ENCODE measurements around the gene MAPK10. TPM values are rescaled to one million over a fixed set of nuclear protein-coding genes. Genes with fewer than 3 reads are reported as not detected.

The MAPK10 gene
- polyA plus RNA-seq, 3 donors: 0.36 TPM; not detected in 2

GRCh38 chr4:86247906-86248305, 111.9 kb downstream of the MAPK10 start:
- Histone ChIP-seq H3K27me3 (ENCODE audit: control insufficient read depth in 2 of 2, insufficient read depth in 2 of 2, low read length in 2 of 2) (no peaks in the 10 kb centered on the region), H2AFZ (ENCODE audit: insufficient read depth, low read depth, low read length, poor library complexity, severe bottlenecking) (no peak overlapping the region), H4K20me1 (ENCODE audit: insufficient read depth, low read length) (no peaks in the 10 kb centered on the region), H3K4me2 (replicated peaks; ENCODE audit: extremely low read depth, low read length, poor library complexity, severe bottlenecking) (no peak overlapping the region), H3K36me3 (replicated peaks in 1 of 2; ENCODE audit: control insufficient read depth in 1 of 2, insufficient read depth in 2 of 2, low read length in 2 of 2) (no peaks in the 10 kb centered on the region), H3K79me2 (ENCODE audit: insufficient read depth, low read length) (no peaks in the 10 kb centered on the region), H3K9ac (ENCODE audit: insufficient read depth, low read length, poor library complexity, severe bottlenecking) (no peak overlapping the region), H3K27ac (ENCODE audit: low read depth in 1 of 2, low read length in 2 of 2) (no peak overlapping the region), H3K4me3 (replicated peaks in 1 of 3; ENCODE audit: low read depth in 2 of 3, low read length in 3 of 3) (no peak overlapping the region), H3K9me3 (replicated peaks in 1 of 2; ENCODE audit: control insufficient read depth in 1 of 2, insufficient read depth in 1 of 2, low read length in 2 of 2) (peaks cover 4 to 6% of the 10 kb centered on the region in 2 donors), H3K4me1 (ENCODE audit: control insufficient read depth in 1 of 2, insufficient read depth in 2 of 2, low read length in 2 of 2) (no peaks in the 10 kb centered on the region)
- no peak overlapping the region for H3K27ac Mint-ChIP-seq
- no peak for DNase-seq
- H3K27me3 Mint-ChIP-seq (ENCODE audit: low read depth in 3 of 3): peaks cover 0 to 3% (median 0%) of the 10 kb centered on the region in 3 donors
- no peaks in the 10 kb centered on the region for H3K4me1 Mint-ChIP-seq
- H3K36me3 Mint-ChIP-seq: no peaks in the 10 kb centered on the region
- 100% methylated on average over 2 of the region's 3 CpGs for WGBS (ENCODE audit: insufficient coverage)
- TF ChIP-seq, protein P1, sequence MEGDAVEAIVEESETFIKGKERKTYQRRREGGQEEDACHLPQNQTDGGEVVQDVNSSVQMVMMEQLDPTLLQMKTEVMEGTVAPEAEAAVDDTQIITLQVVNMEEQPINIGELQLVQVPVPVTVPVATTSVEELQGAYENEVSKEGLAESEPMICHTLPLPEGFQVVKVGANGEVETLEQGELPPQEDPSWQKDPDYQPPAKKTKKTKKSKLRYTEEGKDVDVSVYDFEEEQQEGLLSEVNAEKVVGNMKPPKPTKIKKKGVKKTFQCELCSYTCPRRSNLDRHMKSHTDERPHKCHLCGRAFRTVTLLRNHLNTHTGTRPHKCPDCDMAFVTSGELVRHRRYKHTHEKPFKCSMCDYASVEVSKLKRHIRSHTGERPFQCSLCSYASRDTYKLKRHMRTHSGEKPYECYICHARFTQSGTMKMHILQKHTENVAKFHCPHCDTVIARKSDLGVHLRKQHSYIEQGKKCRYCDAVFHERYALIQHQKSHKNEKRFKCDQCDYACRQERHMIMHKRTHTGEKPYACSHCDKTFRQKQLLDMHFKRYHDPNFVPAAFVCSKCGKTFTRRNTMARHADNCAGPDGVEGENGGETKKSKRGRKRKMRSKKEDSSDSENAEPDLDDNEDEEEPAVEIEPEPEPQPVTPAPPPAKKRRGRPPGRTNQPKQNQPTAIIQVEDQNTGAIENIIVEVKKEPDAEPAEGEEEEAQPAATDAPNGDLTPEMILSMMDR (IDR thresholded peaks at IDR 0.05): no peak
- intact Hi-C loops (cut with micrococcal nuclease): no loop called here
- H3K9me3 Mint-ChIP-seq: peaks cover 3 to 11% (median 5%) of the 10 kb centered on the region in 7 donors
- no peak overlapping the region for H3K4me3 Mint-ChIP-seq

DNA sequence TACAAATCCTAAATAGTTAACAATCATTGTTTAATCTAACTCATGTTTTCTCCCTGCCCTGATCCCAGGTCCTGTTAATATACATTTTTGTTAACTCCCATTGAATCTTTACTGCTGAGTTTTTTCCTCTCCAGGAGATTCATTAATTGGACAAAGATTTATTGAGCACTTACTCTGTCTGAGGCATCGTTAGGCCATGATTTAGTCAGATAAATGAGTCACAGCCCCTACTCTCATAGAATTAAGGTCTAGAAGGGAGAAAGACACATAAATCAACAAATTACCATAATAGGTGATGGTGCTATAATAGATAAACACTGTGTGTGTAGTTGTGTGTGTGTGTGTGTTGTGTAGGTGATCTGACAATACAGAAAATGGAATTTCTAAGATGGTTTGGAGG, 112.5 kb downstream of the MAPK10 start:
- TF ChIP-seq, protein P1 (IDR thresholded peaks at IDR 0.05): no peak
- DNase-seq: no peak
- Histone ChIP-seq H4K20me1 (ENCODE audit: insufficient read depth, low read length) (no peaks in the 10 kb centered on the region), H3K79me2 (ENCODE audit: insufficient read depth, low read length) (no peaks in the 10 kb centered on the region), H3K36me3 (replicated peaks in 1 of 2; ENCODE audit: control insufficient read depth in 1 of 2, insufficient read depth in 2 of 2, low read length in 2 of 2) (no peaks in the 10 kb centered on the region), H3K4me3 (replicated peaks in 1 of 3; ENCODE audit: low read depth in 2 of 3, low read length in 3 of 3) (no peak overlapping the region), H3K9me3 (replicated peaks in 1 of 2; ENCODE audit: control insufficient read depth in 1 of 2, insufficient read depth in 1 of 2, low read length in 2 of 2) (peaks cover 10 to 12% of the 10 kb centered on the region in 2 donors), H3K9ac (ENCODE audit: insufficient read depth, low read length, poor library complexity, severe bottlenecking) (no peak overlapping the region), H3K4me1 (ENCODE audit: control insufficient read depth in 1 of 2, insufficient read depth in 2 of 2, low read length in 2 of 2) (no peaks in the 10 kb centered on the region), H3K27me3 (ENCODE audit: control insufficient read depth in 2 of 2, insufficient read depth in 2 of 2, low read length in 2 of 2) (no peaks in the 10 kb centered on the region), H3K4me2 (replicated peaks; ENCODE audit: extremely low read depth, low read length, poor library complexity, severe bottlenecking) (no peak overlapping the region), H2AFZ (ENCODE audit: insufficient read depth, low read depth, low read length, poor library complexity, severe bottlenecking) (no peak overlapping the region), H3K27ac (ENCODE audit: low read depth in 1 of 2, low read length in 2 of 2) (no peak overlapping the region)
- Mint-ChIP-seq H3K9me3 (peaks cover 3 to 16% (median 5%) of the 10 kb centered on the region in 7 donors), H3K27me3 (ENCODE audit: low read depth in 3 of 3) (peaks cover 0 to 3% (median 0%) of the 10 kb centered on the region in 3 donors), H3K4me1 (no peaks in the 10 kb centered on the region), H3K4me3 (no peak overlapping the region), H3K36me3 (no peaks in the 10 kb centered on the region), H3K27ac (no peak overlapping the region)
- WGBS (ENCODE audit: insufficient coverage): no CpG with 5 or more reads among the region's 1 CpG
- intact Hi-C loops (cut with micrococcal nuclease): no loop called here
